ENCODE results near the gene LRRN2. TPM values are rescaled to one million over a fixed set of nuclear protein-coding genes. Genes with fewer than 3 reads are reported as not detected.
"Not testable (repeated sequence)": the region's sequence is repeated elsewhere in the genome, so short reads cannot be mapped to it uniquely, and the experiment has no call there.

Gene LRRN2
- polyA plus RNA-seq, 1 of the 3 experiments (the other 2 are of a cell fraction), result not detected

- Histone ChIP-seq H3K4me3 (ENCODE audit: low read depth in 2 of 2, low read length in 1 of 2) (no peak overlapping the region), H3K79me2 (ENCODE audit: insufficient read depth) (no peaks in the 10 kb centered on the region), H3K9ac (no peak overlapping the region), H3K4me2 (no peak overlapping the region), H2AFZ (ENCODE audit: low read depth) (no peak overlapping the region), H3K36me3 (replicated peaks in 1 of 2; ENCODE audit: control insufficient read depth in 1 of 2, insufficient read depth in 2 of 2, low read length in 1 of 2) (no peaks in the 10 kb centered on the region), H3K9me2 (no peaks in the 10 kb centered on the region), H3K4me1 (ENCODE audit: control insufficient read depth in 1 of 2, insufficient read depth in 2 of 2, low read depth in 1 of 2, low read length in 1 of 2) (no peaks in the 10 kb centered on the region), H3F3A (replicated peaks; ENCODE audit: insufficient read depth) (no peaks in the 10 kb centered on the region), H3K27ac (ENCODE audit: low read depth in 2 of 2, low read length in 1 of 2) (no peak overlapping the region), H4K20me1 (ENCODE audit: insufficient read depth) (no peaks in the 10 kb centered on the region), H3K27me3 (ENCODE audit: insufficient read depth) (peaks cover 22% of the 10 kb centered on the region), H3K9me3 (no peaks in the 10 kb centered on the region)
- no peak for DNase-seq
- TF ChIP-seq MXI1 (IDR thresholded peaks at IDR 0.05; ENCODE audit: low read depth, low read length) (no peak), USF2 (IDR thresholded peaks at IDR 0.05; ENCODE audit: borderline replicate concordance, low read depth, low read length) (no peak), POLR2AphosphoS5 (IDR thresholded peaks at IDR 0.05; ENCODE audit: low read depth, low read length) (no peak), IRF3 (IDR thresholded peaks at IDR 0.05; ENCODE audit: low read depth, low read length) (no peak), MAX (IDR thresholded peaks at IDR 0.05; ENCODE audit: low read depth) (no peak), FOSL2 (IDR thresholded peaks at IDR 0.05; ENCODE audit: borderline replicate concordance, low read depth) (no peak)
- POLR2A ChIA-PET, result no interaction called here
- WGBS (ENCODE audit: low lambda C conversion rate), result 71% methylated on average over 7 of the region's 7 CpGs
- CTCF ChIA-PET, result interaction anchor here (0.9 to 2.0 kb wide), 5 partner anchors 8 to 114 kb away, joined by 3 to 6 read pairs (median 3); no protein-coding TSS in a partner anchor
Measured at GRCh38 chr1:204692841-204693356, 7.4 kb upstream of the LRRN2 start.

GRCh38 chr1:204692325-204692840 lies 6.8 kb upstream of the LRRN2 start:
- Histone ChIP-seq H3K4me1 (ENCODE audit: control insufficient read depth in 1 of 2, insufficient read depth in 2 of 2, low read depth in 1 of 2, low read length in 1 of 2) (no peaks in the 10 kb centered on the region), H3F3A (replicated peaks; ENCODE audit: insufficient read depth) (no peaks in the 10 kb centered on the region), H3K27me3 (ENCODE audit: insufficient read depth) (peaks cover 22% of the 10 kb centered on the region), H3K9ac (no peak overlapping the region), H3K36me3 (replicated peaks in 1 of 2; ENCODE audit: control insufficient read depth in 1 of 2, insufficient read depth in 2 of 2, low read length in 1 of 2) (no peaks in the 10 kb centered on the region), H3K79me2 (ENCODE audit: insufficient read depth) (no peaks in the 10 kb centered on the region), H3K4me2 (no peak overlapping the region), H3K9me3 (no peaks in the 10 kb centered on the region), H3K9me2 (no peaks in the 10 kb centered on the region), H2AFZ (ENCODE audit: low read depth) (no peak overlapping the region), H3K27ac (ENCODE audit: low read depth in 2 of 2, low read length in 1 of 2) (no peak overlapping the region), H3K4me3 (ENCODE audit: low read depth in 2 of 2, low read length in 1 of 2) (no peak overlapping the region), H4K20me1 (ENCODE audit: insufficient read depth) (no peaks in the 10 kb centered on the region)
- TF ChIP-seq RAD21 (IDR thresholded peaks at IDR 0.05; ENCODE audit: low read length), result 0 out of 2 replicates have a peak, but pooled peaks have one; percentile 12
- TF ChIP-seq JUND (IDR thresholded peaks at IDR 0.05), result no peak
- ChIA-PET CTCF (interaction anchor here (0.7 to 2.0 kb wide), 7 partner anchors 19 to 127 kb away, joined by 3 to 6 read pairs (median 3); no protein-coding TSS in a partner anchor), POLR2A (no interaction called here)
- peak; percentile 38 for DNase-seq
- 64% methylated on average over 1 of the region's 1 CpG for WGBS (ENCODE audit: low lambda C conversion rate)

GRCh38 chr1:204691328-204691730 lies 5.8 kb upstream of the LRRN2 start:
- DNase-seq; H3K4me1 ChIP-seq (ENCODE audit: control insufficient read depth in 1 of 2, insufficient read depth in 2 of 2, low read depth in 1 of 2, low read length in 1 of 2); H3K27ac ChIP-seq (ENCODE audit: low read depth in 2 of 2, low read length in 1 of 2); H4K20me1 ChIP-seq (ENCODE audit: insufficient read depth); H3K4me3 ChIP-seq (ENCODE audit: low read depth in 2 of 2, low read length in 1 of 2); H3K4me2 ChIP-seq; H3F3A ChIP-seq (replicated peaks; ENCODE audit: insufficient read depth); H3K9ac ChIP-seq; H3K9me3 ChIP-seq; POLR2A ChIA-PET; H2AFZ ChIP-seq (ENCODE audit: low read depth); H3K79me2 ChIP-seq (ENCODE audit: insufficient read depth); H3K36me3 ChIP-seq (replicated peaks in 1 of 2; ENCODE audit: control insufficient read depth in 1 of 2, insufficient read depth in 2 of 2, low read length in 1 of 2); H3K9me2 ChIP-seq: not testable (repeated sequence)
- CTCF ChIA-PET, result interaction anchor here (0.6 kb wide), 1 partner anchor 56 kb away, joined by 3 read pairs; no protein-coding TSS in a partner anchor
- H3K27me3 ChIP-seq (ENCODE audit: insufficient read depth), result peaks cover 20% of the 10 kb centered on the region
- WGBS (ENCODE audit: low lambda C conversion rate), result 65% methylated on average over 6 of the region's 6 CpGs
